C4-2B (cell line): ENCODE data around the gene BCHE.

Experiments used
- H3K27ac ChIP-seq: fragments of 450-650 bp; 2 replicates; pipeline ENCODE4 v1.5.1; 2017
- ZFX ChIP-seq: fragments of 450-650 bp; IDR thresholded peaks from 2 replicates; pipeline ENCODE4 v1.6.1; 2017
- TF ChIP-seq, protein P1 (sequence below): fragments of 450-650 bp; conservative IDR thresholded peaks from 2 replicates; pipeline ENCODE4 v1.5.1; 2017; ENCODE audit warnings: mild to moderate bottlenecking

BCHE gene

DNA sequence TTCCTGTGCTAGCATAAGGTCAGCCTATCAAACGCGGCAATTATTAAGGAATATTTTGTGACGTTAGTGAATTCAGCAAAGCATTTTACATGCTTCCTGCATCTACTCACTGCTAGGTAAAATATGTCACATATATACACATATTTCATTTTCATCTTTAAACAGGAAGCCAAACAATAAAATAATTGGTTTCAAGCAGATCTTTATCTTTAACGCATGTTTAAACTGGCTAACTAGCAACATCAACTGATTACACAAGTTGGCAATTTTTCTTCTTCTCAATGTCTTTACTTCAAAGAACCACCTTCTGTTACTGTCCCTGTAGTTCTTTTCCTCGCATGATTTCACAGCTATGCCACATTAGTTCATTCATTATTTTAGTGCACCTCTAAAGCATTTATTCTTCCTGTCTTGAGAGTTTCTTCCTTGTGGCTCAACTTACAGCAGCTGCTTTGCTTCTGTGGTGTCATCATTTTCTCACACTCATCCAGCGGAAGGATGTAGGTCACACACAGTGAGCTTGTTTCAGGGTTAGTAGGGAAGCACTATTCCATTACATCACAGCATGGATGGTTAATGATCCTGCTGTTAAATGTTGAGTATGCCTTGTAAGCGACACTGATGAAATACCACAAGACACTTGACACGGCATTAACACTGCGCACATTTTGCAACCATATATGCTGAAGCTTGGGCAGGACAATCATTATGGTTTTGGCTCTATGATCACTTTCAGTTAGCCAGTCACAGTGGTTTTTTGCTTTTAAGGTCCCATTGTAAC is 2.3 kb upstream of the BCHE start:
- TF ChIP-seq, protein P1, sequence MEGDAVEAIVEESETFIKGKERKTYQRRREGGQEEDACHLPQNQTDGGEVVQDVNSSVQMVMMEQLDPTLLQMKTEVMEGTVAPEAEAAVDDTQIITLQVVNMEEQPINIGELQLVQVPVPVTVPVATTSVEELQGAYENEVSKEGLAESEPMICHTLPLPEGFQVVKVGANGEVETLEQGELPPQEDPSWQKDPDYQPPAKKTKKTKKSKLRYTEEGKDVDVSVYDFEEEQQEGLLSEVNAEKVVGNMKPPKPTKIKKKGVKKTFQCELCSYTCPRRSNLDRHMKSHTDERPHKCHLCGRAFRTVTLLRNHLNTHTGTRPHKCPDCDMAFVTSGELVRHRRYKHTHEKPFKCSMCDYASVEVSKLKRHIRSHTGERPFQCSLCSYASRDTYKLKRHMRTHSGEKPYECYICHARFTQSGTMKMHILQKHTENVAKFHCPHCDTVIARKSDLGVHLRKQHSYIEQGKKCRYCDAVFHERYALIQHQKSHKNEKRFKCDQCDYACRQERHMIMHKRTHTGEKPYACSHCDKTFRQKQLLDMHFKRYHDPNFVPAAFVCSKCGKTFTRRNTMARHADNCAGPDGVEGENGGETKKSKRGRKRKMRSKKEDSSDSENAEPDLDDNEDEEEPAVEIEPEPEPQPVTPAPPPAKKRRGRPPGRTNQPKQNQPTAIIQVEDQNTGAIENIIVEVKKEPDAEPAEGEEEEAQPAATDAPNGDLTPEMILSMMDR, result no peak
- TF ChIP-seq ZFX, result no peak

DNA sequence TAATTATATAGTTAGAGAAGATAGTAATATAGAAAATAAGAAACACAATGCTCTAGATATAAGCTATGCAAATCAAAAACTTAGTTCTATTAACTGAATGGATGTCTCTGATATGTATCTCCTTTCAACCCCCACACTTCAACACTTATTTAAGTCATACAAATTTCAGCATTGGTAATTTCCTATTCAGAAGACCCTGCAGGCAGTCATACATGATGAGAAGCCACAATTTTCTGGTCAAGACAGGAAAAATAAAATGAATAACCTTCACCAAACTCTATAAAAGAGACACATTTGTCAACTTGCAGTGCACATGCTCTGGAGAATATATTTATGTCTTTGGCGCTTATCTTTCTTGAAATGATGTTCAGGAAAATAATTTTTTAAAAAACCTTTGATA is 578 bp upstream of the BCHE start:
- H3K27ac ChIP-seq, result no peak overlapping the region
- TF ChIP-seq, protein P1, result no peak
- TF ChIP-seq ZFX, result no peak

More for the DNA sequence above, 2.3 kb upstream of the BCHE start:
- H3K27ac ChIP-seq, result no peak overlapping the region

- no peak overlapping the region for H3K27ac ChIP-seq
- no peak for TF ChIP-seq ZFX
- TF ChIP-seq, protein P1, result no peak
Observed at GRCh38 chr3:165835431-165835830, 1.8 kb downstream of the BCHE start.

GRCh38 chr3:165830746-165831145 is 6.5 kb downstream of the BCHE start:
- TF ChIP-seq ZFX, result no peak
- TF ChIP-seq, protein P1, result no peak
- H3K27ac ChIP-seq, result no peak overlapping the region

DNA sequence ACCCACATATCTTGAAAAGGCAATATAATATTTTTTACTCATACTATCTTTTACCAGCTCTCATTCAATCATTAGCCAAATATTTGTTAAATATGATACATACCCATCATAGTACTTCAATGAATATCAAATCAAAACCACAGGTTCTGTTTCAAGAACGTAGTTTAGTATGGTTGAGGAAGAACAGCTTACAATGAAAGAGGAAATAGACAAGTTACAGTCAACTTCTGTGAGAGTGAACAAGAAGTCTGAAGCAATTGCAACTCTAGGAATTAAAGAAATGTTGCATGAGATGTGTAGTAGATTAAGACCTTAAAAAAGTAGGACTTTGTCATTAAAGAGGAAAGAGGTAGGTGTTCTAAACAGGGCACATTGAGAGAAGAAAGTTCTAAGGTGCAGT is 9.3 kb downstream of the BCHE start:
- H3K27ac ChIP-seq, result no peak overlapping the region
- no peak for TF ChIP-seq ZFX
- TF ChIP-seq, protein P1, result no peak

DNA sequence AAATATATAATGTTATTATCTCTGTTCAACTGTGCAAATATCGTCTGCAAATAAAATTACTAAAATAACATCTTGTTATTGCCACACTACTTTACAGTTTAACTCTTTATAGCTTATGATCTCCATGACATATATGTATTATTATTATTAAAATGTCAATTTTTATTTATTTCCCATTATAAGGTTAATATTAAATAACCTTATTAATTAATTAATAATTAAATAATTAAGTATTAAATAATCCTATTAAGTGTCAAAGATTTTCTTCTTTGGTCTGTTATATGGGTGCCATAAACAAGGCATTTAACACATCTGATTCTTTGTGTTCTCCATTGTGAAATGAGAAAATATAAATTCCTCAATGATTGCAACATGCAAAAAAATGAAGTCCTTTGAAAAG is 10.0 kb downstream of the BCHE start:
- H3K27ac ChIP-seq, result no peak overlapping the region
- TF ChIP-seq, protein P1, result no peak
- TF ChIP-seq ZFX, result no peak

DNA sequence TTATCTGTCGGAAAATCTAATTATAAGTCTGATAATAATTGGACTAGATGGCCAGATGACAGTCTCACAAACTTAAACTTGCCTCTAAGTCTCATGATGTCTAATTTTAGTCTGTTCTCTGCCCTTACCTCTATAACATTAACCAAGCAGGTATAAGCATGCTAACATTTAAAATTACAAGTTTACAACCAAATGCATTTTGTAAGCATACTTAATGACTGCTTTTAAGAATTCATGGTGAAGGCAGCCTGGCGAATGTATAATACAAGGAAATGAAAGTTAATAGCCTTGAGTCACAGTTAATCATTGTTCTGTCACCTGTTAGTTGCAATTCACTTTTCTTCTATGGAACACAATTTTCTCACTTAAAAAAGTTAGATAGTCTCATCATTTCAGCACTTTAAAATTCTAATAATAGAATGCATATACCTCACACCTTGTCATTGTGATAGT is 16.5 kb downstream of the BCHE start:
- H3K27ac ChIP-seq, result no peak overlapping the region
- TF ChIP-seq ZFX, result no peak
- TF ChIP-seq, protein P1, result no peak
